Melanocyte of skin (primary cell): ENCODE measurements around the gene TTC5. TPM values are rescaled to one million over a fixed set of nuclear protein-coding genes. Genes with fewer than 3 reads are reported as not detected.

ENCODE experiments used
- small RNA-seq, 2 donors: library from RNA; depleted of rRNA; stranded (forward); fragments of <200 nt; gene quantifications; one replicate each; pipeline ENCODE3, GENCODE V24; 2012
- total RNA-seq, 2 donors: library from RNA; depleted of rRNA; stranded (reverse); fragments of >200 nt; gene quantifications; 2 replicates each; pipeline ENCODE4 v1.2.3, GENCODE V29; 2012

Gene TTC5
- 10 to 100 TPM; 17.2 to 22.3 TPM for total RNA-seq

DNA sequence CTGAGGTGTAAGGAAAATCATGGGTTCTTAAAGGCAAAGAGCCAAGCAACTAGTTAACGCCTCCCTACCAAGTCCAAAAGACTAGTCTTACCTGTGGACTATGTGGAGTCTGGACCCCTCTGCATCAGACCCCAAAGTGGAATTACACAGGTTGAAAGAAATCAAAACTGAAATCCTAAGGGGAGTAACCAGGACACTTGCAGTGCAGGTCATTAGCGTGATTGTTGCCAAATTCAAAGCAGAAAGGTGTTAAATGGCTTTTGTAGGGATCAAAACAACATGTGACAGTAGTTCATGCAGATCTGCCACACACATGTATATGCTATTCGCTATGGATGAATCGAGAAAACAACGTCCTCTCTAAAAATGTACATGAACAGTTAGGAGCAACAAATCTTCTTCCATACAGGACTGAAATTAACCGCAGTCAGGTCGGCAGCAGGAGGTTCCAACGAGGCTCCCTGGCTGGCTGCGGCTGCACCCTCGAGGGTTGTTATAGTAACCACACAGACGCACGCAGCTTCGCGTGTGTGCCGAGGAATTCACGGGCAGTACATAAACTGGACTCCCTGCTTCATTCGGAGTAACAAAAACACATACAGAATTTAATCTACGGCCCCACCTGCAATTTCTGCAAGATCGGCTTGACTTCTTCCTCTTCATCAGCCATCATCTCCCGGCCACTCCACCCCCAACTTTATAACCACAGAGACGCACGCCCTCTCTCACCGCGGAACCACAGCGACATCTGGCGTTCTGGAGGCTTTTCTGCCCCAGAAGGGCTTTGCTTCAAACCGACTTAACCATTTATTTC lies at the start of gene TTC5:
TSS of gene TTC5 (minus strand) at position 687 of the 814 bp plus-strand sequence. CDS start at position 673, 14 bp downstream.

GRCh38 chr14:20343092-20343861 lies 37.5 kb upstream of the TTC5 start, which contains the start of gene PARP2:
TSS of gene PARP2 (plus strand) at chr14:20343635. CDS start at chr14:20343642, 7 bp downstream.

DNA sequence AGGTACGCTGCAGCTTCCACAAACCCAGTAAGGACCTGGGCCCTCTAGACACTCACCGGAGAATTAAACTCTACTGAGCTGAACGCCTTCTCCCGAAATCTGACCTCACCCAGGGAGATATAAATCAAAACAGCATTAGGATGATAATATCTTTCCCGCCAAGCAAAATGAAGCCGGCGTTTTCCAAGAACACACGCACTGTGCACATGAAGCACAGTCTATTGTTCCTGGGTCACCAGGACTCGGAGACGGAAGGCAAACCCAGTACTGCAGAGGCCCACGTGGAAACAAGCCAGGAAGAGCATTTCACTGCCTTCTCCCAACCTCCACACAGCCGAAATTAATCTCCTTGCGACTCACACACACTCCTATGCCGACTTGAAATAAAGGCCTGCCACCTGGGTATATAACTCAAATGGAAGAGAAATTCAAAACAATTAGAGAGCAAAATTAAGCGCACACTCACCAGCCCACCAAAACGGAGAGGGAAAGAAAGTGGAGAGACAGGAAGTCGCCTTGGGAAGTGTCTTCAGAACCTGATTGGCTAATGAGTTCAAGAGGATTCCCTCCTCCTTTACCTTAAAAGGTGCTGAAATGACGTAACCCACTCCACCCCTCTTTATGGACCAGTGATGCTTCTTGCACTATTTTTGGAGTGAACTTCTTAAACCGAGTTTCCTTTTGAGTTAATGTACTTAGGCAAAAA lies 27.2 kb upstream of the TTC5 start, which contains the start of gene CCNB1IP1:
TSS of gene CCNB1IP1 (minus strand) at position 492 of the 706 bp plus-strand sequence. CDS start 16,756 bp downstream, outside the sequence.

Small RNA genes within 50 kb of the gene (small RNA-seq; reads per million reads assigned to genes)
- 2.9 to 7.9 reads per million in 2 donors for gene SNORA79B
- gene SNORD126 = 223 to 351 reads per million in 2 donors

Other genes with a start within 250 kb of the TTC5 start
- not detected for gene OR4L1, start 245.9 kb downstream of the TTC5 start, total RNA-seq
- not detected for gene OR4K17, start 195.2 kb downstream of the TTC5 start, total RNA-seq
- gene OR4N5, start 167.1 kb downstream of the TTC5 start, total RNA-seq = not detected
- gene OR11G2, start 115.1 kb downstream of the TTC5 start, total RNA-seq = not detected
- not detected for gene OR11H6, start 82.2 kb downstream of the TTC5 start, total RNA-seq
- not detected for gene OR11H7, start 77.0 kb downstream of the TTC5 start, total RNA-seq
- gene OR11H4, start 66.7 kb downstream of the TTC5 start, total RNA-seq = not detected
- 10 to 100 TPM; 17.6 to 32.6 TPM for gene CCNB1IP1, start 27.3 kb upstream of the TTC5 start, total RNA-seq
- gene PARP2, start 37.7 kb upstream of the TTC5 start, total RNA-seq = 10 to 100 TPM; 11.0 to 18.6 TPM
- gene TEP1, start 107.5 kb upstream of the TTC5 start, total RNA-seq = 10 to 100 TPM; 17.3 to 23.4 TPM
- under 1 TPM; under 0.01 to 0.34 TPM for gene KLHL33, start 130.2 kb upstream of the TTC5 start, total RNA-seq
- 10 to 100 TPM; 52.3 to 58.6 TPM for gene OSGEP, start 148.9 kb upstream of the TTC5 start, total RNA-seq
- 10 to 100 TPM; 23.7 to 51.6 TPM for gene APEX1, start 149.3 kb upstream of the TTC5 start, total RNA-seq
- 10 to 100 TPM; 40.3 to 45.4 TPM for gene PIP4P1, start 155.5 kb upstream of the TTC5 start, total RNA-seq
- gene PNP, start 163.5 kb upstream of the TTC5 start, total RNA-seq = 100 to 1,000 TPM in 1 of 2 donors, 10 to 100 TPM in 1; 26.8 to 107 TPM
- not detected for gene RNASE10, start 199.6 kb upstream of the TTC5 start, total RNA-seq